GM19395 (cell line): ENCODE results near the gene TEDC2.

Experiments
- ATAC-seq: cut with Tn5 transposase; IDR thresholded peaks from one replicate; pipeline ENCODE4 v1.9.1; 2021; ENCODE audit warnings: mild to moderate bottlenecking, moderate library complexity; ENCODE audit not compliant: unreplicated experiment

TEDC2 gene

DNA sequence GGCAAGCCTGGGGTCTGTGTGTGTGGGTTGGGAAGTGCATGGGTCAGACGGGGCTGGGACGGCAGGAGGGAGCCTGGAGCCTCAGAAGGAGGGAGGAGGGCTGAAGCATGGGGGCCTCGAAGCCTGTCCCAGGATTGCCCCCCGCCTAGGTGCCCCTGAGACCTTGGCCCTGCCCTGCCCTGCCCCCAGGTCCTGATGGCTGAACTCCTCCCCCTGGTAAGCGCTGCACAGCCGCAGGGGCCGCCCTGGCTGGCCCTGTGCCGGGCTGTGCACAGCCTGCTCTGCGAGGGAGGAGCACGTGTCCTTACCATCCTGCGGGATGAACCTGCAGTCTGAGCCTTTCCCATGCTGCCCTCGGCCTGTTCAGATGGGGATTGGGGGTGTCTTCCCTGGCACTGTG lies 4.4 kb downstream of the TEDC2 start:
- ATAC-seq = no peak

- no peak for ATAC-seq
Measured at GRCh38 chr16:2465653-2466415, 5.9 kb downstream of the TEDC2 start.

GRCh38 chr16:2466667-2467527 lies 7.0 kb downstream of the TEDC2 start:
- ATAC-seq = no peak

GRCh38 chr16:2467528-2468232 lies 7.8 kb downstream of the TEDC2 start:
- no peak for ATAC-seq

DNA sequence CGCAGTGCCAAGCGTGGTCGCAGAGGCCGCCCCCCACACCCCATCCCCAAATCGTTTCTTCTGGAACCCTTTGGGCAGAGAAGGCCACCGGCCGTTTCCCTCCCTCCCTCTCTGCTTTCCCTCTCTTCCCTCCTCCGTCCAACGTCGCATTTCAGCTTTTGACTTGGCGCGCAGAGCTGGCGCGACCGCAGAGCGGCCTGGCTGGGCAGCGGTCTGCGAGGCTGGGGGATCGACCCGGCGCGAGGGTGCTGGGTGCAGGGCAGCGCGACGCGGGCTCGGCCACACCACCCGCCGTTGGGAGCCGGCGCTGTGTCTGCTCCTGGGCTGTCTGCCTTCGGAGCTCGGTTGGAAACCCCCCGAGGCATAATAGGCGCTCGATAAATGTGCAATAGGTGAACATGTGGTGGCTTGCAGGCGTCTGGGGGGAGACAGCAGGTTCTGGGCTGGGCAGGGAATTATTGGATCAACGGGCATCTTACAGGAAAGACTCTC lies 8.4 kb downstream of the TEDC2 start:
- no peak for ATAC-seq

- no peak for ATAC-seq
Measured at GRCh38 chr16:2468725-2469398, 9.0 kb downstream of the TEDC2 start.

- no peak for ATAC-seq
Measured at GRCh38 chr16:2469399-2470233, 9.7 kb downstream of the TEDC2 start.

- ATAC-seq = no peak
Measured at GRCh38 chr16:2470234-2470601, 10.3 kb downstream of the TEDC2 start.

- no peak for ATAC-seq
Measured at GRCh38 chr16:2470603-2471015, 10.7 kb downstream of the TEDC2 start.

DNA sequence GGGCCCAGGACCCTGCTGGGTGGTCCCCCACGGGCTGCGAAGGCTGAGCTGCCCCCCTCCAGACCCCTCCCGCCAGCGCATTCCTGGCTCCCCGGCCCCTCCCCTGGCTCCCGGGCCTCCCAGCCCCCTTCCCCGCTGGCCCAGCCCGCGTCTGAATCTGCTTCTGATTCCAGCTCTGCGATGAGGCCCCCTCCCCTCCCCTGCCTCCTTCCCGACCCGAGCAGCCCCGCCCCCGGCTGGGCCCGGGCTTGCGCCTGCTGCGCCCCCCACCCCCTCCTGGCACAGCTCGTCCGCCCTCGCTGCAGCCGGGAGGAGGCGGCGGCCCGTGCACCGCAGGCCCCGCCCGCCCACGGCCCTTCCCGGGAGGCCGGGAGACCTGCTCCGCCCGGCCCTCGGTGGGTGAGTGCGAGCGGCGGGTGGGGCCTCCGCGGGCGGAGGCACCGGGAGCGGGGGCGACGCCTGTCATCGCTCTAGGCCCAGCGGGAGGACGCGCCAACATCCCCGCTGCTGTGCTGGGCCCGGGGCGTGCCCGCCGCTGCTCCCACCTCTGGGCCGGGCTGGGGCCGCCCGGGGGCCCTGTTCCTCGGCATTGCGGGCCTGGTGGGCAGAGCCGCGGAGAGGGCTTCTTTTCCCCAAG lies 11.2 kb downstream of the TEDC2 start, which contains the start of gene NTN3:
Gene NTN3, plus strand, starts transcription at position 282 of the 637 bp plus-strand sequence. CDS start 405 bp downstream, outside the sequence.
- ATAC-seq = no peak

- ATAC-seq = no peak
Measured at GRCh38 chr16:2471653-2472487, 12.0 kb downstream of the TEDC2 start.

DNA sequence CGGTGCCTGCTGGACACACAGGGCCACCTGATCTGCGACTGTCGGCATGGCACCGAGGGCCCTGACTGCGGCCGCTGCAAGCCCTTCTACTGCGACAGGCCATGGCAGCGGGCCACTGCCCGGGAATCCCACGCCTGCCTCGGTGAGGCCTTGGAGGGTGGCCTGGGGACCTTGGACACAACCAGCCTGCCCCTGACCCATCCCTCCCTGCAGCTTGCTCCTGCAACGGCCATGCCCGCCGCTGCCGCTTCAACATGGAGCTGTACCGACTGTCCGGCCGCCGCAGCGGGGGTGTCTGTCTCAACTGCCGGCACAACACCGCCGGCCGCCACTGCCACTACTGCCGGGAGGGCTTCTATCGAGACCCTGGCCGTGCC lies 12.6 kb downstream of the TEDC2 start:
- ATAC-seq = no peak

- no peak for ATAC-seq
Measured at GRCh38 chr16:2472885-2473445, 13.1 kb downstream of the TEDC2 start.

- ATAC-seq = no peak
Measured at GRCh38 chr16:2473446-2473926, 13.6 kb downstream of the TEDC2 start.

DNA sequence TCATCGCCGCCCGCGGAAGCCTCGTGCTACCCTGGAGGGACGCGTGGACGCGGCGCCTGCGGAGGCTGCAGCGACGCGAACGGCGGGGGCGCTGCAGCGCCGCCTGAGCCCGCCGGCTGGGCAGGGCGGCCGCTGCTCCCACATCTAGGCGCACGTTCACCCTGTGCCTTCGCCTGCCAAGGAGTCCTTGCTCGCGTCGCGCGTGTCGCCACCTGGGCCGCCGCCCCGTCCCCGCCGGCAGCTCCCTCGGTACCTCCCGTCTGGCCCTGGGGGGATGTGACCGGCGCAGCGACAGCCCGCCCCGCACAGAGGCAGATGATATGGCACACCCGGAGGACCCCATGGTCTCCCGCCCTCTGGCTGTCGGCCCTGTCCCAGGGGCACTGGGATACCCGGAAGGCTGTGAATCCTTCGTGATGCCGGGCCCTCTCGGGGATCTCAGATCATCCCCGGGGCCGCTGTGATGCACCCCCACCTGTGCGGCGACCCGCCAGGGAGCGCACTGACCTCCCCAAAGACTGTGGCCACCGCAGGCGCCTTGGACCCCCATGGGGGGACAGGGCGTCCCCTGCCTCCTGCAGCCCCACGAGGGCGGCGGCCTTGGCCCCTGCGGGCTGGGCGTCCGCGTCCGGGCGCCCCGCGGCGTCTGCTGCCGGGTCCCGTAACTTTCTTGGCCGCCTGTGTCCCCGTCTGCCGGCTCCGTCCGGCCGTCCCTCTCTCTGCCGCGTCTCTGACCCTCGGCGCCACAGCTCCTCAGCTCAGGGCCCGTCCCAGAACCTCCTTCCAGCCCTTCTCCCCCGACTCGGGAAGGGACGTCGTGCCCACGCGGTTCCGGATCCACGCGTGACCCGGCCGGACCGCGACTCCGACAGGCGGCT lies 14.3 kb downstream of the TEDC2 start:
- ATAC-seq = peak; percentile 5

- ATAC-seq = peak; percentile 46
Measured at GRCh38 chr16:2474877-2475412, 15.0 kb downstream of the TEDC2 start, which contains the start of gene TBC1D24. TBC1D24 (plus strand) TSS chr16:2475127; CDS start chr16:2496149, 21,022 bp downstream.
